Astrocyte (in vitro differentiated cells and primary cell): ENCODE data around the gene ELMO1.

Source experiments
- EZH2 ChIP-seq: IDR thresholded peaks from 2 replicates; pipeline ENCODE4 v1.6.1; 2012; ENCODE audit warnings: mild to moderate bottlenecking, low read length, inconsistent platforms; ENCODE audit not compliant: insufficient read depth
- TF ChIP-seq, protein P1 (sequence below): IDR thresholded peaks from 2 replicates; pipeline ENCODE4 v1.5.1; 2011; ENCODE audit warnings: low read depth, mild to moderate bottlenecking, inconsistent platforms, low read length, moderate library complexity; ENCODE audit not compliant: insufficient read depth

DNA sequence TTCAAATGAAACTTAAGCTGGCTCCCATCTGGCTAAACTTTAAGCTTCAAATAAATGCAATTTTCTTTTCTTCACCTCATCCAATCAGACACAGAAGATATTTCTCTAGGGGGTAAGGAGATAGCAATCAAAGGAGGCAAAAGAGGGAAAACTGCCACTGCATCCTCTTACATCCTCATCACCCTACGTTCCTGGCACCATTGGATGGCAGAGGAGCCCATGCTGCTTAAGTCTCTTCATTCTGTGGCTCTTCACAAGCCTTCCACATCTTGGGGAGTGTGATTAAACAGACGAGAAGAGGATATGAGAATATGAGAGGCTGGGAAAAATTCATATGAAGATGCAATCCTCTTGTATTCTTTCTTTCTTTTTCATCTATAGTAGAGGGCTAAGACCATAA is 378.6 kb downstream of the ELMO1 start:
- TF ChIP-seq, protein P1, sequence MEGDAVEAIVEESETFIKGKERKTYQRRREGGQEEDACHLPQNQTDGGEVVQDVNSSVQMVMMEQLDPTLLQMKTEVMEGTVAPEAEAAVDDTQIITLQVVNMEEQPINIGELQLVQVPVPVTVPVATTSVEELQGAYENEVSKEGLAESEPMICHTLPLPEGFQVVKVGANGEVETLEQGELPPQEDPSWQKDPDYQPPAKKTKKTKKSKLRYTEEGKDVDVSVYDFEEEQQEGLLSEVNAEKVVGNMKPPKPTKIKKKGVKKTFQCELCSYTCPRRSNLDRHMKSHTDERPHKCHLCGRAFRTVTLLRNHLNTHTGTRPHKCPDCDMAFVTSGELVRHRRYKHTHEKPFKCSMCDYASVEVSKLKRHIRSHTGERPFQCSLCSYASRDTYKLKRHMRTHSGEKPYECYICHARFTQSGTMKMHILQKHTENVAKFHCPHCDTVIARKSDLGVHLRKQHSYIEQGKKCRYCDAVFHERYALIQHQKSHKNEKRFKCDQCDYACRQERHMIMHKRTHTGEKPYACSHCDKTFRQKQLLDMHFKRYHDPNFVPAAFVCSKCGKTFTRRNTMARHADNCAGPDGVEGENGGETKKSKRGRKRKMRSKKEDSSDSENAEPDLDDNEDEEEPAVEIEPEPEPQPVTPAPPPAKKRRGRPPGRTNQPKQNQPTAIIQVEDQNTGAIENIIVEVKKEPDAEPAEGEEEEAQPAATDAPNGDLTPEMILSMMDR: no peak
- no peak for TF ChIP-seq EZH2
